GM12872 (cell line): ENCODE measurements around the gene MYL7.

Source experiments
- CTCF ChIP-seq: IDR thresholded peaks from 3 replicates; pipeline ENCODE4 v1.5.1; 2011; ENCODE audit warnings: low read depth, mild to moderate bottlenecking, low read length, moderate library complexity; ENCODE audit not compliant: insufficient read depth

MYL7 gene

GRCh38 chr7:44151956-44152355, 10.8 kb upstream of the MYL7 start:
- no peak for TF ChIP-seq CTCF

- no peak for TF ChIP-seq CTCF
These were observed 10.1 kb upstream of the MYL7 start for GRCh38 chr7:44150966-44151941.

GRCh38 chr7:44150466-44150832, 9.3 kb upstream of the MYL7 start:
- no peak for TF ChIP-seq CTCF

- no peak for TF ChIP-seq CTCF
These were observed 8.7 kb upstream of the MYL7 start for GRCh38 chr7:44149571-44150465.

GRCh38 chr7:44148961-44149536, 7.9 kb upstream of the MYL7 start:
- no peak for TF ChIP-seq CTCF

- TF ChIP-seq CTCF = no peak
These were observed 7.0 kb upstream of the MYL7 start for GRCh38 chr7:44148166-44148565.
